ENCODE results near the gene AK1. TPM values are rescaled to one million over a fixed set of nuclear protein-coding genes. Genes with fewer than 3 reads are reported as not detected.

The AK1 gene
- total and polyA plus RNA-seq, 2 of the 13 experiments (the other 11 are each of a cell fraction or from before 2014, with no cell fraction given), result 19.1 to 32.8 TPM

GRCh38 chr9:127876026-127876763, 1.3 kb downstream of the AK1 start (continued):
- TF ChIP-seq ATF7 (IDR thresholded peaks at IDR 0.05), result no peak
- TF ChIP-seq ATF7 (CRISPR knock-in tag; IDR thresholded peaks at IDR 0.05), result no peak
- no peak for TF ChIP-seq NAIF1 (CRISPR knock-in tag; IDR thresholded peaks at IDR 0.05; ENCODE audit: borderline replicate concordance)
- TF ChIP-seq ZFP36 (IDR thresholded peaks at IDR 0.05; ENCODE audit: borderline replicate concordance, low read depth, low read length, partially characterized antibody), result peak; percentile 13
- no peak for TF ChIP-seq NR2F6 (IDR thresholded peaks at IDR 0.05)
- peak; percentile 21; the same call in 1 of the 2 replicates for TF ChIP-seq NR2F6 (CRISPR knock-in tag; IDR thresholded peaks at IDR 0.05)
- TF ChIP-seq BHLHE40 (IDR thresholded peaks at IDR 0.05; ENCODE audit: low read length), result no peak
- no peak for TF ChIP-seq SOX6 (IDR thresholded peaks at IDR 0.05)
- 0 out of 2 replicates have a peak, but pooled peaks have one; percentile 13 for TF ChIP-seq SOX6 (CRISPR knock-in tag; IDR thresholded peaks at IDR 0.05)
- TF ChIP-seq DNMT1 (CRISPR knock-in tag; IDR thresholded peaks at IDR 0.05), result no peak
- no peak for TF ChIP-seq POLR2G (IDR thresholded peaks at IDR 0.05; ENCODE audit: low read depth, low read length)
- TF ChIP-seq MEIS1 (CRISPR knock-in tag; IDR thresholded peaks at IDR 0.05; ENCODE audit: borderline replicate concordance), result no peak
- no peak for TF ChIP-seq SAP130 (CRISPR knock-in tag; IDR thresholded peaks at IDR 0.05; ENCODE audit: low read depth)
- TF ChIP-seq STAT5B (CRISPR knock-in tag; IDR thresholded peaks at IDR 0.05), result no peak
- 0 out of 2 replicates have a peak, but pooled peaks have one; percentile 36 for TF ChIP-seq PHF21A (CRISPR knock-in tag; IDR thresholded peaks at IDR 0.05)
- TF ChIP-seq SAFB2 (CRISPR knock-in tag; IDR thresholded peaks at IDR 0.05; ENCODE audit: borderline replicate concordance, low read depth), result no peak
- no peak for TF ChIP-seq PHF8 (CRISPR knock-in tag; IDR thresholded peaks at IDR 0.05)
- no peak for TF ChIP-seq PAXIP1 (CRISPR knock-in tag; conservative IDR thresholded peaks at IDR 0.05)

All from HepG2 (cell line).